Upper lobe of left lung (tissue), 4 donors: ENCODE data around the gene RBBP4.

Experiments
- CTCF ChIP-seq, 6 experiments: fragments of 450-650 bp in 4 of 6; fragments of 200-600 bp in 2 of 6; sonication (generic) in 2 of 6; IDR thresholded peaks; one replicate each; pipeline ENCODE4 v1.5.1; 2016 to 2019; ENCODE audit warnings: antibody characterized with exemption in 6 of 6
- EP300 ChIP-seq, 4 donors: sonication (generic); formaldehyde crosslinking; IDR thresholded peaks; one replicate each; pipeline ENCODE4 v1.5.1; 2017; ENCODE audit warnings: antibody characterized with exemption in 4 of 4, control low read depth in 2 of 4
- POLR2A ChIP-seq, 4 donors: fragments of 450-650 bp; IDR thresholded peaks; one replicate each; pipeline ENCODE4 v1.5.1; 2016 to 2017; ENCODE audit warnings: antibody characterized with exemption in 4 of 4, mild to moderate bottlenecking in 2 of 4
- POLR2AphosphoS5 ChIP-seq, 2 donors: sonication (generic); formaldehyde crosslinking; IDR thresholded peaks; one replicate each; pipeline ENCODE4 v1.5.1; 2017; ENCODE audit warnings: antibody characterized with exemption in 2 of 2

GRCh38 chr1:32622205-32622604 is 28.8 kb upstream of the RBBP4 start:
- TF ChIP-seq POLR2AphosphoS5 (IDR thresholded peaks at IDR 0.05) (no peak), CTCF (IDR thresholded peaks at IDR 0.05) (no peak), POLR2A (IDR thresholded peaks at IDR 0.05) (no peak), EP300 (IDR thresholded peaks at IDR 0.05) (no peak)
